Stomach smooth muscle (tissue), 2 donors: ENCODE results near the gene TBL1Y.

Source experiments
- H3K27ac ChIP-seq: one replicate; pipeline ENCODE4 v1.7.0; 2013; ENCODE audit warnings: mild to moderate bottlenecking, low read length, inconsistent platforms
- H3K27me3 ChIP-seq, 2 donors: one replicate each; pipeline ENCODE4 v1.7.0; 2013; ENCODE audit warnings: low read length in 2 of 2; ENCODE audit not compliant: insufficient read depth in 2 of 2, control insufficient read depth in 1 of 2
- H3K36me3 ChIP-seq, 2 donors: one replicate each; pipeline ENCODE4 v1.7.0; 2013; ENCODE audit warnings: low read length in 2 of 2; ENCODE audit not compliant: control insufficient read depth in 2 of 2, insufficient read depth in 2 of 2
- H3K4me1 ChIP-seq: one replicate; pipeline ENCODE4 v1.7.0; 2013; ENCODE audit warnings: low read length; ENCODE audit not compliant: control insufficient read depth, insufficient read depth
- H3K4me3 ChIP-seq, 2 donors: one replicate each; pipeline ENCODE4 v1.7.0; 2013; ENCODE audit warnings: low read length in 2 of 2
- H3K9ac ChIP-seq, 2 donors: one replicate each; pipeline ENCODE4 v1.7.0; 2013; ENCODE audit warnings: low read length in 2 of 2, mild to moderate bottlenecking in 1 of 2
- H3K9me3 ChIP-seq, 2 donors: one replicate each; pipeline ENCODE4 v1.7.0; 2013; ENCODE audit warnings: low read length in 2 of 2; ENCODE audit not compliant: control insufficient read depth in 2 of 2
- donor health status: healthy.
- donor health status: Pancreatic carcinoma.

TBL1Y gene

GRCh38 chrY:6972271-6972887, 61.9 kb downstream of the TBL1Y start:
- no peaks in the 10 kb centered on the region for H3K9me3 ChIP-seq

GRCh38 chrY:6974971-6975370, 64.5 kb downstream of the TBL1Y start:
- H3K27ac ChIP-seq: no peak overlapping the region
- no peaks in the 10 kb centered on the region for H3K36me3 ChIP-seq
- H3K4me1 ChIP-seq: no peaks in the 10 kb centered on the region
- H3K9ac ChIP-seq: no peak overlapping the region
- H3K27me3 ChIP-seq: no peaks in the 10 kb centered on the region
- no peaks in the 10 kb centered on the region for H3K9me3 ChIP-seq
- H3K4me3 ChIP-seq: no peak overlapping the region

More at GRCh38 chrY:6972271-6972887, 61.9 kb downstream of the TBL1Y start:
- H3K27ac ChIP-seq: no peak overlapping the region
- no peaks in the 10 kb centered on the region for H3K4me1 ChIP-seq
- no peak overlapping the region for H3K4me3 ChIP-seq
- no peaks in the 10 kb centered on the region for H3K27me3 ChIP-seq
- no peak overlapping the region for H3K9ac ChIP-seq
- H3K36me3 ChIP-seq: no peaks in the 10 kb centered on the region

GRCh38 chrY:6977783-6978182, 67.3 kb downstream of the TBL1Y start:
- Histone ChIP-seq H3K9me3 (no peaks in the 10 kb centered on the region), H3K4me3 (no peak overlapping the region), H3K36me3 (no peaks in the 10 kb centered on the region), H3K9ac (no peak overlapping the region), H3K27me3 (no peaks in the 10 kb centered on the region), H3K4me1 (no peaks in the 10 kb centered on the region), H3K27ac (no peak overlapping the region)

- Histone ChIP-seq H3K36me3 (no peaks in the 10 kb centered on the region), H3K27me3 (no peaks in the 10 kb centered on the region), H3K4me1 (no peaks in the 10 kb centered on the region), H3K9ac (no peak overlapping the region), H3K9me3 (no peaks in the 10 kb centered on the region), H3K4me3 (no peak overlapping the region), H3K27ac (no peak overlapping the region)
Measured at GRCh38 chrY:6983221-6983620, 72.7 kb downstream of the TBL1Y start.

GRCh38 chrY:6987811-6988210, 77.3 kb downstream of the TBL1Y start:
- Histone ChIP-seq H3K36me3 (no peaks in the 10 kb centered on the region), H3K9ac (no peak overlapping the region), H3K9me3 (no peaks in the 10 kb centered on the region), H3K27ac (no peak overlapping the region), H3K27me3 (no peaks in the 10 kb centered on the region), H3K4me3 (no peak overlapping the region), H3K4me1 (no peaks in the 10 kb centered on the region)

GRCh38 chrY:6989886-6990620, 79.6 kb downstream of the TBL1Y start:
- Histone ChIP-seq H3K4me1 (no peaks in the 10 kb centered on the region), H3K36me3 (no peaks in the 10 kb centered on the region), H3K4me3 (no peak overlapping the region), H3K9ac (no peak overlapping the region), H3K9me3 (no peaks in the 10 kb centered on the region), H3K27ac (no peak overlapping the region), H3K27me3 (no peaks in the 10 kb centered on the region)

- H3K27ac ChIP-seq: no peak overlapping the region
Measured at GRCh38 chrY:6992041-6992440, 81.5 kb downstream of the TBL1Y start.

GRCh38 chrY:6995987-6996386, 85.5 kb downstream of the TBL1Y start:
- no peaks in the 10 kb centered on the region for H3K9me3 ChIP-seq
- no peak overlapping the region for H3K9ac ChIP-seq
- H3K36me3 ChIP-seq: no peaks in the 10 kb centered on the region
- no peaks in the 10 kb centered on the region for H3K27me3 ChIP-seq
- no peak overlapping the region for H3K4me3 ChIP-seq
- H3K4me1 ChIP-seq: no peaks in the 10 kb centered on the region
- no peak overlapping the region for H3K27ac ChIP-seq

More at GRCh38 chrY:6992041-6992440, 81.5 kb downstream of the TBL1Y start:
- H3K4me3 ChIP-seq: no peak overlapping the region
- no peaks in the 10 kb centered on the region for H3K9me3 ChIP-seq
- H3K9ac ChIP-seq: no peak overlapping the region
- no peaks in the 10 kb centered on the region for H3K4me1 ChIP-seq
- H3K27me3 ChIP-seq: no peaks in the 10 kb centered on the region
- H3K36me3 ChIP-seq: no peaks in the 10 kb centered on the region

- Histone ChIP-seq H3K9ac (no peak overlapping the region), H3K27ac (no peak overlapping the region), H3K9me3 (no peaks in the 10 kb centered on the region), H3K27me3 (no peaks in the 10 kb centered on the region), H3K4me1 (no peaks in the 10 kb centered on the region), H3K4me3 (no peak overlapping the region), H3K36me3 (no peaks in the 10 kb centered on the region)
Measured at GRCh38 chrY:6997503-6998066, 87.1 kb downstream of the TBL1Y start.

GRCh38 chrY:6999905-7000304, 89.4 kb downstream of the TBL1Y start:
- Histone ChIP-seq H3K36me3 (no peaks in the 10 kb centered on the region), H3K9me3 (no peaks in the 10 kb centered on the region), H3K27me3 (no peaks in the 10 kb centered on the region), H3K4me1 (no peaks in the 10 kb centered on the region), H3K4me3 (no peak overlapping the region), H3K9ac (no peak overlapping the region), H3K27ac (no peak overlapping the region)

- no peaks in the 10 kb centered on the region for H3K9me3 ChIP-seq
- no peaks in the 10 kb centered on the region for H3K4me1 ChIP-seq
- no peaks in the 10 kb centered on the region for H3K36me3 ChIP-seq
- H3K27me3 ChIP-seq: no peaks in the 10 kb centered on the region
- no peak overlapping the region for H3K27ac ChIP-seq
- H3K9ac ChIP-seq: no peak overlapping the region
- H3K4me3 ChIP-seq: no peak overlapping the region
Measured at GRCh38 chrY:7002581-7002980, 92.1 kb downstream of the TBL1Y start.
